Erythroblast (primary cell): ENCODE data around the gene CALR.

Source experiments
- GATA1 ChIP-seq: IDR thresholded peaks from 2 replicates; pipeline ENCODE4 v1.6.1; 2011; ENCODE audit warnings: low read depth, mild to moderate bottlenecking, control low read depth, low read length, moderate library complexity
- POLR2A ChIP-seq: IDR thresholded peaks from 2 replicates; pipeline ENCODE4 v1.6.1; 2011; ENCODE audit warnings: mild to moderate bottlenecking, low read length

DNA sequence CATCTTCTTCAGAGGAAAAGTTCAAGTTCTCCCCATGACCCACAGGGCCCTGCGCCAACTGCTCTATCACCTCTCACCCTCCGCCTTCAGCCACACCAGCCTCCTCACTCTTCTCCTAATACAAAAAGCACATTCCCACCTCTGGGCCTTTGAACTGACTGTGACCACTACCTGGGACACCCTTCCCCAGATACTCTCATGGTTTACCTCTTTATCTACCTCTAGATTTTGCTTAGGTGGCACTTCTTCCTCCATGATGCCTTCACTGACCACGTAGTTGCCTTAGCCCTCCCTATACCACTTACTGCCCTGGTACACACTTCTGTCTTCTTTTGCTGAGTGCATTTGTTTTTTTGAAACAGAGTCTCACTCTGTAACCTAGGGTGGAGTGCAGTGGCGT, 15.4 kb upstream of the CALR start:
- no peak for TF ChIP-seq POLR2A
- no peak for TF ChIP-seq GATA1
